HCT116 (cell line): ENCODE data around the gene SBSN. TPM values are rescaled to one million over a fixed set of nuclear protein-coding genes. Genes with fewer than 3 reads are reported as not detected.

Experiments
- ATAC-seq: fragments of 200-7000 bp; cut with Tn5 transposase; 2 replicates; pipeline ENCODE4 v1.9.1; 2020; ENCODE audit warnings: mild to moderate bottlenecking, moderate library complexity
- BruUV-seq: library from RNA; stranded (reverse); fragments of 400-500 nt; replicated peaks from 2 replicates; lab custom pipeline; 2021; lab: Mats Ljungman, UMichigan
- CTCF ChIA-PET: fragments of 300-600 bp; sonication (Branson Sonifier 250); formaldehyde crosslinking; loops from one replicate; lab custom pipeline; 2021; ENCODE audit warnings: antibody characterized with exemption; lab: Charles Lee
- POLR2A ChIA-PET: fragments of 300-600, 350-600 bp; sonication (Branson Sonifier 250); formaldehyde crosslinking; loops from one replicate; lab custom pipeline; 2021; ENCODE audit warnings: antibody characterized with exemption; lab: Charles Lee
- RAD21 ChIA-PET, 2 experiments: fragments of 300-600 bp; sonication (Branson Sonifier 250); formaldehyde crosslinking; loops; one replicate each; lab custom pipeline; 2023; ENCODE audit warnings: low total read pairs in 2 of 2; ENCODE audit not compliant: uncharacterized antibody in 2 of 2, unreplicated experiment in 2 of 2, low non-redundant PET in 1 of 2; lab: Charles Lee
- DNase-seq: peaks from one replicate; pipeline ENCODE4 v3.0.0-alpha.2; 2010; ENCODE audit warnings: low read depth, low spot score
- H2AFZ ChIP-seq: fragments of 200-600 bp; shearing (Covaris generic), sonication (generic); 2 replicates; pipeline ENCODE4 v1.6.1; 2017; ENCODE audit warnings: low read depth, mixed run types, mixed read lengths, antibody characterized with exemption, low read length; ENCODE audit not compliant: poor library complexity, severe bottlenecking
- H3K27ac ChIP-seq: 2 replicates; pipeline ENCODE4 v1.5.1; 2012; ENCODE audit warnings: low read depth, low read length
- H3K27me3 ChIP-seq: fragments of 200-600 bp; sonication (generic); 2 replicates; pipeline ENCODE4 v1.6.1; 2016; ENCODE audit warnings: mixed run types, low read length, mixed read lengths; ENCODE audit not compliant: insufficient read depth
- H3K36me3 ChIP-seq, 2 experiments: fragments of 200-500 bp in 1 of 2; fragments of 200-600 bp in 1 of 2; sonication (Bioruptor generic) in 1 of 2; sonication (generic) in 1 of 2; 2 replicates each; pipeline versions ENCODE4 v1.5.1 to v1.6.1; 2014 to 2016; ENCODE audit warnings: low read length in 2 of 2, inconsistent platforms in 1 of 2, mixed read lengths in 1 of 2, mixed run types in 1 of 2; ENCODE audit not compliant: insufficient read depth in 2 of 2, control insufficient read depth in 1 of 2
- H3K4me1 ChIP-seq, 2 experiments: fragments of 200-600 bp in 1 of 2; sonication (generic) in 1 of 2; 2 replicates each; pipeline versions ENCODE4 v1.5.1 to v1.6.1; 2012 to 2017; ENCODE audit warnings: low read length in 2 of 2, inconsistent platforms in 1 of 2, mild to moderate bottlenecking in 1 of 2, mixed read lengths in 1 of 2, mixed run types in 1 of 2, moderate library complexity in 1 of 2; ENCODE audit not compliant: insufficient read depth in 2 of 2, control insufficient read depth in 1 of 2
- H3K4me2 ChIP-seq: fragments of 200-600 bp; sonication (generic); 2 replicates; pipeline ENCODE4 v1.6.1; 2017; ENCODE audit warnings: mixed run types, low read length, mixed read lengths
- H3K4me3 ChIP-seq, 2 experiments: fragments of 200-600 bp in 1 of 2; sonication (generic) in 1 of 2; replicated peaks in 1 of 2; 2 replicates each; pipeline ENCODE4 v1.5.1; 2011 to 2016; ENCODE audit warnings: low read length in 2 of 2, control low read depth in 1 of 2, low read depth in 1 of 2, mild to moderate bottlenecking in 1 of 2, mixed read lengths in 1 of 2, mixed run types in 1 of 2
- H3K79me2 ChIP-seq: fragments of 200-600 bp; sonication (generic); 2 replicates; pipeline ENCODE4 v1.6.1; 2017; ENCODE audit warnings: mild to moderate bottlenecking, mixed run types, low read length, moderate library complexity, mixed read lengths; ENCODE audit not compliant: insufficient read depth
- H3K9ac ChIP-seq: fragments of 200-600 bp; sonication (generic); 2 replicates; pipeline ENCODE4 v1.6.1; 2016; ENCODE audit warnings: low read length, mixed read lengths
- H3K9me2 ChIP-seq: fragments of 200-600 bp; sonication (generic), shearing (Covaris generic); 2 replicates; pipeline ENCODE4 v1.6.1; 2017; ENCODE audit warnings: mixed run types, mild to moderate bottlenecking, moderate library complexity; ENCODE audit not compliant: insufficient read depth
- H3K9me3 ChIP-seq, 2 experiments: fragments of 200-500 bp in 1 of 2; fragments of 200-600 bp in 1 of 2; sonication (Bioruptor generic) in 1 of 2; sonication (generic) in 1 of 2; 2 replicates each; pipeline ENCODE4 v1.6.1; 2014 to 2017; ENCODE audit warnings: low read length in 2 of 2, mixed read lengths in 2 of 2, inconsistent platforms in 1 of 2, low read depth in 1 of 2, mild to moderate bottlenecking in 1 of 2, mixed run types in 1 of 2, moderate library complexity in 1 of 2; ENCODE audit not compliant: control insufficient read depth in 1 of 2, insufficient read depth in 1 of 2
- H4K20me1 ChIP-seq: fragments of 200-600 bp; sonication (generic), shearing (Covaris generic); 2 replicates; pipeline ENCODE4 v1.6.1; 2017; ENCODE audit warnings: mixed run types, mild to moderate bottlenecking, moderate library complexity; ENCODE audit not compliant: insufficient read depth
- CBX3 ChIP-seq: IDR thresholded peaks from 2 replicates; pipeline ENCODE4 v1.6.1; 2012; ENCODE audit warnings: low read depth
- ELF1 ChIP-seq: IDR thresholded peaks from 2 replicates; pipeline ENCODE4 v1.6.1; 2012; ENCODE audit warnings: low read depth, borderline replicate concordance
- JUND ChIP-seq: IDR thresholded peaks from 2 replicates; pipeline ENCODE4 v1.6.1; 2012
- MAX ChIP-seq: IDR thresholded peaks from 2 replicates; pipeline ENCODE4 v1.6.1; 2012
- POLR2A ChIP-seq: IDR thresholded peaks from 2 replicates; pipeline ENCODE4 v1.7.0; 2011; ENCODE audit warnings: borderline replicate concordance; ENCODE audit not compliant: insufficient read depth, insufficient read length; ENCODE audit errors: extremely low read depth
- POLR2AphosphoS5 ChIP-seq: IDR thresholded peaks from 2 replicates; pipeline ENCODE4 v1.6.1; 2011; ENCODE audit warnings: mild to moderate bottlenecking, low read depth, low read length, moderate library complexity
- SP1 ChIP-seq: IDR thresholded peaks from 2 replicates; pipeline ENCODE4 v1.6.1; 2012; ENCODE audit warnings: low read depth
- intact Hi-C: fragments of 100-400 bp; cut with micrococcal nuclease; formaldehyde crosslinking; loops from 2 replicates; pipeline ENCODE4 v1.10.0; 2022
- total RNA-seq: library from RNA; stranded (reverse); gene quantifications from one replicate; pipeline ENCODE4 v1.2.1, GENCODE V29; 2021; ENCODE audit not compliant: unreplicated experiment
- TF ChIP-seq, protein P1 (sequence below): IDR thresholded peaks from 2 replicates; pipeline ENCODE4 v1.6.1; 2012; ENCODE audit warnings: low read depth
- TF ChIP-seq, protein P2 (sequence below), 3 experiments: fragments of 200-600 bp in 1 of 3; sonication (generic) in 1 of 3; IDR thresholded peaks in 2 of 3; conservative IDR thresholded peaks in 1 of 3; 2 replicates each; pipeline ENCODE4 v1.5.1; 2012 to 2017; ENCODE audit warnings: low read depth in 2 of 3, low read length in 2 of 3, antibody characterized with exemption in 1 of 3, borderline replicate concordance in 1 of 3, control low read depth in 1 of 3, mild to moderate bottlenecking in 1 of 3, mixed read lengths in 1 of 3, mixed run types in 1 of 3, moderate library complexity in 1 of 3; ENCODE audit not compliant: insufficient read depth in 1 of 3

The SBSN gene
- total RNA-seq, 1 experiment from 2014 or later = 0.66 TPM

DNA sequence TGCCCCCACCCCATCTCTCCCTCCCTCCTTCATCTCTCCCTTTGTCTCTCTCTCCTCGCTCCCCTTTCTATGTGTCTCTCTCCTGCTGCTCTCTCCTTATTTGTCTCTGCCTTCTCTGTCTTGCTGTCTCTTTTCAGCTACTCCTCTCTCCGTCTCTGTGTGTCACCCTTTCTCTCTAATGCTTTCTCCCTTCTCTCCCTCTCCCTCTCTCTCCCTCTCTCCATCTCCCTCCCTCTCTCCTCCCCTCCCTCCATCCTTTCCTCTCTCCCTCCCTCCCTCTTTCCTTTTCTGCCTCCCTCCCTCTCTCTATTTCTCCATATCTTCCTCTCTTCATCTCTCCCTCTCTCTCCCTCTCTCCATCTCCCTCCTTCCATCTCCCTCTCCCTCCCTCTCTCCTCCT is 34.7 kb upstream of the SBSN start:
- Histone ChIP-seq H3K9me3 (no peaks in the 10 kb centered on the region), H4K20me1 (no peaks in the 10 kb centered on the region), H3K27me3 (no peaks in the 10 kb centered on the region), H3K9me2 (no peaks in the 10 kb centered on the region), H3K4me1 (peaks cover 0 to 8% of the 10 kb centered on the region in 2 experiments; a peak in 1 of 4 replicates), H2AFZ (no peak overlapping the region), H3K9ac (no peak overlapping the region), H3K27ac (no peak overlapping the region), H3K36me3 (no peaks in the 10 kb centered on the region), H3K79me2 (no peaks in the 10 kb centered on the region), H3K4me3 (no peak overlapping the region), H3K4me2 (no peak overlapping the region)
- intact Hi-C loops = no loop called here
- TF ChIP-seq SP1 (no peak), MAX (no peak), ELF1 (no peak), JUND (no peak), POLR2A (no peak), CBX3 (no peak), POLR2AphosphoS5 (no peak)
- TF ChIP-seq, protein P1, sequence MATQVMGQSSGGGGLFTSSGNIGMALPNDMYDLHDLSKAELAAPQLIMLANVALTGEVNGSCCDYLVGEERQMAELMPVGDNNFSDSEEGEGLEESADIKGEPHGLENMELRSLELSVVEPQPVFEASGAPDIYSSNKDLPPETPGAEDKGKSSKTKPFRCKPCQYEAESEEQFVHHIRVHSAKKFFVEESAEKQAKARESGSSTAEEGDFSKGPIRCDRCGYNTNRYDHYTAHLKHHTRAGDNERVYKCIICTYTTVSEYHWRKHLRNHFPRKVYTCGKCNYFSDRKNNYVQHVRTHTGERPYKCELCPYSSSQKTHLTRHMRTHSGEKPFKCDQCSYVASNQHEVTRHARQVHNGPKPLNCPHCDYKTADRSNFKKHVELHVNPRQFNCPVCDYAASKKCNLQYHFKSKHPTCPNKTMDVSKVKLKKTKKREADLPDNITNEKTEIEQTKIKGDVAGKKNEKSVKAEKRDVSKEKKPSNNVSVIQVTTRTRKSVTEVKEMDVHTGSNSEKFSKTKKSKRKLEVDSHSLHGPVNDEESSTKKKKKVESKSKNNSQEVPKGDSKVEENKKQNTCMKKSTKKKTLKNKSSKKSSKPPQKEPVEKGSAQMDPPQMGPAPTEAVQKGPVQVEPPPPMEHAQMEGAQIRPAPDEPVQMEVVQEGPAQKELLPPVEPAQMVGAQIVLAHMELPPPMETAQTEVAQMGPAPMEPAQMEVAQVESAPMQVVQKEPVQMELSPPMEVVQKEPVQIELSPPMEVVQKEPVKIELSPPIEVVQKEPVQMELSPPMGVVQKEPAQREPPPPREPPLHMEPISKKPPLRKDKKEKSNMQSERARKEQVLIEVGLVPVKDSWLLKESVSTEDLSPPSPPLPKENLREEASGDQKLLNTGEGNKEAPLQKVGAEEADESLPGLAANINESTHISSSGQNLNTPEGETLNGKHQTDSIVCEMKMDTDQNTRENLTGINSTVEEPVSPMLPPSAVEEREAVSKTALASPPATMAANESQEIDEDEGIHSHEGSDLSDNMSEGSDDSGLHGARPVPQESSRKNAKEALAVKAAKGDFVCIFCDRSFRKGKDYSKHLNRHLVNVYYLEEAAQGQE = no peak
- TF ChIP-seq, protein P2, sequence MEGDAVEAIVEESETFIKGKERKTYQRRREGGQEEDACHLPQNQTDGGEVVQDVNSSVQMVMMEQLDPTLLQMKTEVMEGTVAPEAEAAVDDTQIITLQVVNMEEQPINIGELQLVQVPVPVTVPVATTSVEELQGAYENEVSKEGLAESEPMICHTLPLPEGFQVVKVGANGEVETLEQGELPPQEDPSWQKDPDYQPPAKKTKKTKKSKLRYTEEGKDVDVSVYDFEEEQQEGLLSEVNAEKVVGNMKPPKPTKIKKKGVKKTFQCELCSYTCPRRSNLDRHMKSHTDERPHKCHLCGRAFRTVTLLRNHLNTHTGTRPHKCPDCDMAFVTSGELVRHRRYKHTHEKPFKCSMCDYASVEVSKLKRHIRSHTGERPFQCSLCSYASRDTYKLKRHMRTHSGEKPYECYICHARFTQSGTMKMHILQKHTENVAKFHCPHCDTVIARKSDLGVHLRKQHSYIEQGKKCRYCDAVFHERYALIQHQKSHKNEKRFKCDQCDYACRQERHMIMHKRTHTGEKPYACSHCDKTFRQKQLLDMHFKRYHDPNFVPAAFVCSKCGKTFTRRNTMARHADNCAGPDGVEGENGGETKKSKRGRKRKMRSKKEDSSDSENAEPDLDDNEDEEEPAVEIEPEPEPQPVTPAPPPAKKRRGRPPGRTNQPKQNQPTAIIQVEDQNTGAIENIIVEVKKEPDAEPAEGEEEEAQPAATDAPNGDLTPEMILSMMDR (IDR thresholded peaks at IDR 0.05 in 2 of 3, conservative IDR thresholded peaks at IDR 0.05 in 1 of 3; ENCODE audit: borderline replicate concordance in 1 of 3, insufficient read depth in 1 of 3, low read depth in 2 of 3, low read length in 2 of 3) = no peak
- ChIA-PET POLR2A (no interaction called here), RAD21 (no interaction called here), CTCF (interaction anchor here (0.8 kb wide), 1 partner anchor 118 kb away, joined by 3 read pairs; no protein-coding TSS in a partner anchor)
- DNase-seq = no peak
- BruUV-seq = no TSS peak
- no peak for ATAC-seq
